ENCODE results near the gene DHTKD1.
A peak's percentile ranks its signal among the peaks of the same experiment; 100 is the strongest.

DHTKD1 gene

DNA sequence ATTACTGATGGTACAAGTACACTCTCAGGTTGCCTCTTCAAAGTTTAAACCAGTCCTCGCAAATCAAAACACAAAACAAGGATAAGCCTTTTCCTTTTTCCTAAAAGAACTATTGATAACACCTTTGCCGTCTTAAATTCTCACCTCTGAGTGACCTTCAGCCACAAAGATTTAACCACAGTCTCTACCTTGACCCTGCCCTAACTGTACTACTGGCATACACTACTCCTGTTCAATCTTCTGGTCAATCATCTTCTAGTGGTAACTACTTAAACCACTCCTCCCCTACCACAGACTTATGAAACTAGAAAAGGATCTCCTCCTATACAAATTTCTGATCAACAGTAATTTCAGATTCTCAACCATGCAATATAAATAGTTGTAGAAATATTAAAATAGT is 41.2 kb upstream of the DHTKD1 start:
- H3K4me3 ChIP-seq (ENCODE audit: low read depth, low read length): no peak overlapping the region
- TF ChIP-seq, protein P1, sequence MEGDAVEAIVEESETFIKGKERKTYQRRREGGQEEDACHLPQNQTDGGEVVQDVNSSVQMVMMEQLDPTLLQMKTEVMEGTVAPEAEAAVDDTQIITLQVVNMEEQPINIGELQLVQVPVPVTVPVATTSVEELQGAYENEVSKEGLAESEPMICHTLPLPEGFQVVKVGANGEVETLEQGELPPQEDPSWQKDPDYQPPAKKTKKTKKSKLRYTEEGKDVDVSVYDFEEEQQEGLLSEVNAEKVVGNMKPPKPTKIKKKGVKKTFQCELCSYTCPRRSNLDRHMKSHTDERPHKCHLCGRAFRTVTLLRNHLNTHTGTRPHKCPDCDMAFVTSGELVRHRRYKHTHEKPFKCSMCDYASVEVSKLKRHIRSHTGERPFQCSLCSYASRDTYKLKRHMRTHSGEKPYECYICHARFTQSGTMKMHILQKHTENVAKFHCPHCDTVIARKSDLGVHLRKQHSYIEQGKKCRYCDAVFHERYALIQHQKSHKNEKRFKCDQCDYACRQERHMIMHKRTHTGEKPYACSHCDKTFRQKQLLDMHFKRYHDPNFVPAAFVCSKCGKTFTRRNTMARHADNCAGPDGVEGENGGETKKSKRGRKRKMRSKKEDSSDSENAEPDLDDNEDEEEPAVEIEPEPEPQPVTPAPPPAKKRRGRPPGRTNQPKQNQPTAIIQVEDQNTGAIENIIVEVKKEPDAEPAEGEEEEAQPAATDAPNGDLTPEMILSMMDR (IDR thresholded peaks at IDR 0.05; ENCODE audit: low read depth, low read length): no peak
- no peaks in the 10 kb centered on the region for H3K27me3 ChIP-seq
- no peaks in the 10 kb centered on the region for H3K9me3 ChIP-seq
- DNase-seq: no peak
- peaks cover 19% of the 10 kb centered on the region for H3K36me3 ChIP-seq
- no peaks in the 10 kb centered on the region for H3K4me1 ChIP-seq

DNA sequence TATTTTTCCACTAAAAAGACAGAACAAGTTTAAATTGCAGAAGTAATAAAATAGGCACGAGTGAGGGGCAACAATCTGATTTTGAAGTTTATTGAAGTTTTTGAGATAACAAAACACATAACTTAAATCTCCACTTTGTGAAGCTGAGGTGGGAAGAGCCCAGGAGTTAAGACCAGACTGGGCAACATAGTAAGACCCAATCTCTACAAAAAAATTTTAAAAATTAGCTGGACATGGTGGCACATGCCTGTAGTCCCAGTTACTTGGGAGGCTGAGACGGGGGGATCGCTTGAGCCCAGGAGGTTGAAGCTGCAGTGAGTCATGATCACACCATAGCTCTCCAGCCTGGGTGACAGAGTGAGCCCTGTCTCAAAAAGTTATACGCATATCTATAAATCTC is 37.4 kb upstream of the DHTKD1 start:
- Histone ChIP-seq H3K9me3 (no peaks in the 10 kb centered on the region), H3K27me3 (no peaks in the 10 kb centered on the region), H3K4me1 (no peaks in the 10 kb centered on the region), H3K4me3 (ENCODE audit: low read depth, low read length) (no peak overlapping the region), H3K36me3 (peaks cover 30% of the 10 kb centered on the region)
- DNase-seq: no peak
- TF ChIP-seq, protein P1 (IDR thresholded peaks at IDR 0.05; ENCODE audit: low read depth, low read length): no peak

DNA sequence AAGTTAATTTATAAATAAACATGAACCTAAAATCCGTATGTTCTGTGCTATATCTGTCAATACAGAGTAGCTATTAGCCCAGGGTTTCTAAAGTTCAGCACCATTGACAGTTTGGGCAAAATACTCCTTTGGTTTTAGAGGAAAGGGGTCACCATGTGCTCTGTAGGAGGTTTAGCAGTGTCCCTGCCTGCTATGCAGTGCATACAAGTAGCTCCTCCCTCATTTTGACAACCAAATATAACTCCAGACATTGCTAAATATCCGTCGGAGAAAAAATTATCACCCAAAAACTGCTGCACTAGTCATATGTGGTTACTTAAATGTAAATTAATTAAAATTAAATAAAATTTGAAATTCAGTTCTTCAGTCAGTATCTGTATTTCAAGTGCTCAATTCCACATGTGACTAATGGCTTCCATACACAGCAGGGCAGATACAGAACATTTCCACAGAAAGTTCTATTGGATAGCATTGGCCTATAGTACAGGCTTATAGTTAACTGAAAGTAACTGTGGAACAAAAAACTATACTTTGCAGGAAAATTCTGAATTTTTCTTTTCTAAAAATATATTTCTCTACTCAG is 32.6 kb upstream of the DHTKD1 start:
- Histone ChIP-seq H3K27me3 (no peaks in the 10 kb centered on the region), H3K36me3 (peaks cover 14% of the 10 kb centered on the region), H3K4me3 (ENCODE audit: low read depth, low read length) (no peak overlapping the region), H3K9me3 (no peaks in the 10 kb centered on the region), H3K4me1 (no peaks in the 10 kb centered on the region)
- DNase-seq: no peak
- TF ChIP-seq, protein P1 (IDR thresholded peaks at IDR 0.05; ENCODE audit: low read depth, low read length): no peak

DNA sequence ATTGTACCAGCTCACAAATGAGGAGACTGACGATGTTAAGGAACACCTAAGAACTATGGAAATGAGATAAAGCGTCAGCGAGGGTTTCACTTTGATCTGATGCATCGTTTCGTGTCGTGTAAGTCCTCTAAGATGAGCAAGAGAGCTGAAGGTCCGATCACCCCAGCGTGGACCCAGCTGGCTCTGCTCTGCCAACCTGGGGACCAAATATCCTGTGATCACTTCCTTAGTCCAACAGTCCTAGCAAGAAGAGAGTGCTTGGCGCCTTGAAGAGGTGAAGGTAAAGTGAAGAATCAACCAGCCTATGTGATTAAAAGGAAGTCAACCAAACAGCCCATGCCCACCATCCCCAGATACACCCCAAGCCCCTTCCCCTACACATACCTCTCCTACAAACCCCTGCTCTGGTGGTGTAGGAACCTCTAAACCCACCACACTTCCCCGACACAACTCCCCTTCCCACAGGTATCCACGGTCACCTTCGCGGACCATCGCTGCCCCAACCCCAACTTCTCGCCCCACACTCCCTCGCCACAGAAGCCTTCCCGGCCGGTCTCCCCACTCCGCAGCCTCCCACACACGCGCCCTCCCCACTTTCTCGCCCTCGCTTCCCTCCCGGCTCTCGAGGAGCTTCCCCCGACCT is 26.9 kb upstream of the DHTKD1 start:
- TF ChIP-seq, protein P1 (IDR thresholded peaks at IDR 0.05; ENCODE audit: low read depth, low read length): no peak
- no peak for DNase-seq
- Histone ChIP-seq H3K27me3 (no peaks in the 10 kb centered on the region), H3K9me3 (no peaks in the 10 kb centered on the region), H3K4me1 (no peaks in the 10 kb centered on the region), H3K4me3 (ENCODE audit: low read depth, low read length) (peak overlapping the region; percentile 91), H3K36me3 (no peaks in the 10 kb centered on the region)

DNA sequence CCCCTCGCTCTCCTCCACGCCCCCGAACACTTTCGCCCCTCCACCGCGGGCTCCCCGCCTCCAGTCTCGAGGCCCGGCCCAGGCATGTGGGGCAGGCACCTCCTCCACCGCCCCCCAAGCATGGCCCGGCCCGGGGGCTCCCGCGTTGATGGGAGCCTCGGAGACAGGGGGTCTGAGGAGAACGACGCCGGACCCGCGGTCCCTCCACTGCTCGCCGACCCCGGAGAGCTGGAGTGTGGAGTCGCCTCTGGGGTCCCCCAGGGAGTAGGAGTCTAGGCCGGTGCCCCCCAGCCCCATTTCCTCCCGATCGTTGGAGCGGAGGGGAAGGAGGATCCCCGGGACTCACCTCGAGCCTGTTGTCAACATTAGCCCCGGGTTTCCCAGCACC is 26.4 kb upstream of the DHTKD1 start:
- peak; percentile 25 for DNase-seq
- H3K27me3 ChIP-seq: no peaks in the 10 kb centered on the region

More for the DNA sequence above, 26.4 kb upstream of the DHTKD1 start:
- Histone ChIP-seq H3K9me3 (no peaks in the 10 kb centered on the region), H3K4me1 (no peaks in the 10 kb centered on the region), H3K36me3 (no peaks in the 10 kb centered on the region), H3K4me3 (ENCODE audit: low read depth, low read length) (peak overlapping the region; percentile 91)
- TF ChIP-seq, protein P1 (IDR thresholded peaks at IDR 0.05; ENCODE audit: low read depth, low read length): no peak

Measured in BE2C (cell line).